ENCODE data around the gene PPM1L. TPM values are rescaled to one million over a fixed set of nuclear protein-coding genes. Genes with fewer than 3 reads are reported as not detected.

PPM1L gene
- polyA plus RNA-seq, 3 donors = 5.5 to 9.9 (median 7.8) TPM

DNA sequence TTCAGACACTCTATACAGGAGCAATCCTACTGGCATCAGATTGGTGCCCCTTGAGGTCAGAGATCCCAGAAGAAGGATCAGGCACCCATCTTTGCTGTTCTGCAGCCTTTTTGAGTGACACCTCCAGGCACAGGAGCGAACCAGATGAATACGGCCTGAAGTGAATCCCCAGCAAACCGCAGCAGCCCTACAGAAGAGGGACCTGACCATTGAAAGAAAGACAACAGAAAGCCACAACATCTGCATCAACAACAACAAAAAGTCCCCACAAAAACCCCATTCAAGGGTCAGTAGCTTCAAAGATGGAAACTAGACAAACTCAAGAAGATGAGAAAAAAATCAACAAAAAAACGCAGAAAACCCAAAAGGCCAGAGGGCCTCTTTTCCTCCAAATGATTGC is 130.4 kb downstream of the PPM1L start:
- intact Hi-C loops (cut with micrococcal nuclease) = no loop called here
- peak overlapping the region in 1 of 7 donors; percentile 43 for H3K27ac Mint-ChIP-seq

DNA sequence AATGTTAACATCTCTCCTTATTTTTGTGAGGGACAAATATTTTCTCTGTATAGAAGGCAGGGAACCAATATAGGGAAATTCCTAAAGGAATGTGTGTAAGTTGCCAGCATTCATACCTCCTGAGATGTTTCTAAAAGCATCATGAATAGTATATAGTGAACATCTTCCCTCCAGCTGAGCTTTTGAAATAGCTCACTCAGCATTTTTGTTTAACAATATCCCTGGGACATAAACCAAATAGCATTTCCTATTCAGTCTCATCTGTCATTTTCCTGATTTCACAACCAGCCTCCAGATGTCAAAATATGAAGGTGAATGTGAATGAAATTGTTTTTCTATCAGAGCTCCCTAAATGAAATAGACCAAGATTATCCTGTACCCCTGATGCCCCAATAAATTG is 137.2 kb downstream of the PPM1L start:
- Histone ChIP-seq H4K20me1 (ENCODE audit: insufficient read depth, low read length) (no peaks in the 10 kb centered on the region), H3K4me2 (replicated peaks; ENCODE audit: extremely low read depth, low read length, poor library complexity, severe bottlenecking) (no peak overlapping the region), H3K27me3 (ENCODE audit: control insufficient read depth in 2 of 2, insufficient read depth in 2 of 2, low read length in 2 of 2) (no peaks in the 10 kb centered on the region), H3K9me3 (replicated peaks in 1 of 2; ENCODE audit: control insufficient read depth in 1 of 2, insufficient read depth in 1 of 2, low read length in 2 of 2) (no peaks in the 10 kb centered on the region), H3K4me1 (ENCODE audit: control insufficient read depth in 1 of 2, insufficient read depth in 2 of 2, low read length in 2 of 2) (peaks cover 0 to 4% of the 10 kb centered on the region in 2 donors), H3K4me3 (replicated peaks in 1 of 3; ENCODE audit: low read depth in 2 of 3, low read length in 3 of 3) (no peak overlapping the region), H3K27ac (ENCODE audit: low read depth in 1 of 2, low read length in 2 of 2) (no peak overlapping the region), H3K36me3 (replicated peaks in 1 of 2; ENCODE audit: control insufficient read depth in 1 of 2, insufficient read depth in 2 of 2, low read length in 2 of 2) (no peaks in the 10 kb centered on the region), H2AFZ (ENCODE audit: insufficient read depth, low read depth, low read length, poor library complexity, severe bottlenecking) (no peak overlapping the region), H3K9ac (ENCODE audit: insufficient read depth, low read length, poor library complexity, severe bottlenecking) (no peak overlapping the region), H3K79me2 (ENCODE audit: insufficient read depth, low read length) (no peaks in the 10 kb centered on the region)
- intact Hi-C loops (cut with micrococcal nuclease) = no loop called here
- H3K4me1 Mint-ChIP-seq = peaks cover 4% of the 10 kb centered on the region
- no peak for DNase-seq
- no peak overlapping the region for H3K4me3 Mint-ChIP-seq
- TF ChIP-seq, protein P1, sequence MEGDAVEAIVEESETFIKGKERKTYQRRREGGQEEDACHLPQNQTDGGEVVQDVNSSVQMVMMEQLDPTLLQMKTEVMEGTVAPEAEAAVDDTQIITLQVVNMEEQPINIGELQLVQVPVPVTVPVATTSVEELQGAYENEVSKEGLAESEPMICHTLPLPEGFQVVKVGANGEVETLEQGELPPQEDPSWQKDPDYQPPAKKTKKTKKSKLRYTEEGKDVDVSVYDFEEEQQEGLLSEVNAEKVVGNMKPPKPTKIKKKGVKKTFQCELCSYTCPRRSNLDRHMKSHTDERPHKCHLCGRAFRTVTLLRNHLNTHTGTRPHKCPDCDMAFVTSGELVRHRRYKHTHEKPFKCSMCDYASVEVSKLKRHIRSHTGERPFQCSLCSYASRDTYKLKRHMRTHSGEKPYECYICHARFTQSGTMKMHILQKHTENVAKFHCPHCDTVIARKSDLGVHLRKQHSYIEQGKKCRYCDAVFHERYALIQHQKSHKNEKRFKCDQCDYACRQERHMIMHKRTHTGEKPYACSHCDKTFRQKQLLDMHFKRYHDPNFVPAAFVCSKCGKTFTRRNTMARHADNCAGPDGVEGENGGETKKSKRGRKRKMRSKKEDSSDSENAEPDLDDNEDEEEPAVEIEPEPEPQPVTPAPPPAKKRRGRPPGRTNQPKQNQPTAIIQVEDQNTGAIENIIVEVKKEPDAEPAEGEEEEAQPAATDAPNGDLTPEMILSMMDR (IDR thresholded peaks at IDR 0.05) = no peak
- H3K27me3 Mint-ChIP-seq (ENCODE audit: low read depth in 3 of 3) = no peaks in the 10 kb centered on the region
- peaks cover 0 to 4% of the 10 kb centered on the region in 2 donors for H3K36me3 Mint-ChIP-seq
- H3K27ac Mint-ChIP-seq = no peak overlapping the region
- H3K9me3 Mint-ChIP-seq = peaks cover 3 to 9% (median 6%) of the 10 kb centered on the region in 7 donors

More for the DNA sequence above, 130.4 kb downstream of the PPM1L start:
- Mint-ChIP-seq H3K4me3 (no peak overlapping the region), H3K27me3 (ENCODE audit: low read depth in 3 of 3) (no peaks in the 10 kb centered on the region), H3K4me1 (no peaks in the 10 kb centered on the region), H3K36me3 (peaks cover 4% of the 10 kb centered on the region in 2 donors), H3K9me3 (peaks cover 5 to 22% (median 19%) of the 10 kb centered on the region in 7 donors)
- no peak overlapping the region for H3K4me2 ChIP-seq (replicated peaks; ENCODE audit: extremely low read depth, low read length, poor library complexity, severe bottlenecking)
- WGBS (ENCODE audit: insufficient coverage) = no CpG with 5 or more reads among the region's 4 CpGs
- H2AFZ ChIP-seq (ENCODE audit: insufficient read depth, low read depth, low read length, poor library complexity, severe bottlenecking) = no peak overlapping the region
- no peaks in the 10 kb centered on the region for H3K4me1 ChIP-seq (ENCODE audit: control insufficient read depth in 1 of 2, insufficient read depth in 2 of 2, low read length in 2 of 2)
- TF ChIP-seq, protein P1 (IDR thresholded peaks at IDR 0.05) = no peak
- H3K36me3 ChIP-seq (replicated peaks in 1 of 2; ENCODE audit: control insufficient read depth in 1 of 2, insufficient read depth in 2 of 2, low read length in 2 of 2) = no peaks in the 10 kb centered on the region
- no peak overlapping the region for H3K9ac ChIP-seq (ENCODE audit: insufficient read depth, low read length, poor library complexity, severe bottlenecking)
- H3K4me3 ChIP-seq (replicated peaks in 1 of 3; ENCODE audit: low read depth in 2 of 3, low read length in 3 of 3) = no peak overlapping the region
- H3K9me3 ChIP-seq (replicated peaks in 1 of 2; ENCODE audit: control insufficient read depth in 1 of 2, insufficient read depth in 1 of 2, low read length in 2 of 2) = peaks cover 0 to 3% of the 10 kb centered on the region in 2 donors
- no peak for DNase-seq
- H3K79me2 ChIP-seq (ENCODE audit: insufficient read depth, low read length) = no peaks in the 10 kb centered on the region
- H4K20me1 ChIP-seq (ENCODE audit: insufficient read depth, low read length) = no peaks in the 10 kb centered on the region
- no peaks in the 10 kb centered on the region for H3K27me3 ChIP-seq (ENCODE audit: control insufficient read depth in 2 of 2, insufficient read depth in 2 of 2, low read length in 2 of 2)
- no peak overlapping the region for H3K27ac ChIP-seq (ENCODE audit: low read depth in 1 of 2, low read length in 2 of 2)
